ENCODE results near the gene SHC2.
"Not testable (repeated sequence)": the region's sequence is repeated elsewhere in the genome, so short reads cannot be mapped to it uniquely, and the experiment has no call there.

The SHC2 gene

DNA sequence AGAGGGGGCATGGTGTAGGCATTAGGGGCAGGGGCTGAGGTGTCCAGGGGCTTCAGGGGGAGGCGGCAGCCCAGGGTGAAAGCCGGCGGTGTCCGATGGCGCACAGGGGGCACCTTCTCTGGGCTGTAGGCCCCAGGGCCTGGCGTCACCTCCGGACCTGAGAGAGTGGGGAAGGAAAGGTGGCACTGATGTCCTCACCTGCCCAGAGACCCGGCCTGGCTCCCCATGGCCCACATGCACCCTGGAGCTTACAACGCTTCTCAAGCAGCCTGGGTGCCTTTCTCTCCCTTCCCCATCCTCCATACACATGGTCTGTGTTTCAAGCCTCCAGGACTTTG, 3.3 kb upstream of the SHC2 start:
- H3K36me3 Mint-ChIP-seq = no peaks in the 10 kb centered on the region
- ATAC-seq = no peak
- peaks cover 5% of the 10 kb centered on the region for H3K4me1 Mint-ChIP-seq
- no peak overlapping the region for H3K27ac Mint-ChIP-seq
- H3K4me3 Mint-ChIP-seq = no peak overlapping the region
- H3K9me3 Mint-ChIP-seq = peaks cover 3% of the 10 kb centered on the region
- no peak for DNase-seq (ENCODE audit: low spot score in 2 of 2)

DNA sequence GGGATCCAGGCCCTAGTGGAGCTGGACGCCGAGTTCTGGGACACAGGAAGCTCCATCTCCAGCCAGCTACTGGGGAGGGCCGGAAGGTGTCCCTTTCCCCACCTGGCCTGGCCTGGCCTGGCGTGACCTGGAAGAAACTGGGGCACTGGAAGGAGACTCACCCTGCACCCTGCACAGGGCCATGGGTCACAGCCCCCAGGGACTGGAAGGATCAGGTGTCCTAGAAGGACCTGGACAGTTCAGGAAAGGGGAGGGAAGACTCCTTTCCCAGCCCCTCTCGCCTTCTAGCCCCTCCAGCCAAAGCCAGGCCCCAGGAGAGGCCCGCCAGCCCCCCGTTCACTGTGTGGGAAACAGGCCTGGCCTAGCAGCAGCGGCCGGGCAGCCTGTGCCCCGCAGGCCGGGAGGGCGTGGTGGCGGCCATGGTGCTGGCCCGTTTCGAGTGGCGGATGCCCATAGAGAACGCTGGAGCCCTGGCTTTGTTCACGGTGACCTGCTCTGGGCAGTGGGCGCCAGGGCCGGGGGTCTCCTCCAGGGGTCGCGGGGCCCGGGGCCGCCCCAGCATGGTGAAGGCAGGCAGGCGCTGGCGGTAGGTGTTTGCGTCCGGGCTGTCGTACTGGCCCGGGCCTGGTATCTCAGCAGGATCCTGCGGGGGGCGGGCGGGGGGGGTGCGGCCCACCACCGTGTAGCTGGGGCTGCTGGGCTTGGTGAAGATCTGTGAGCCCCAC, 2.8 kb upstream of the SHC2 start:
- H3K27ac Mint-ChIP-seq = no peak overlapping the region

DNA sequence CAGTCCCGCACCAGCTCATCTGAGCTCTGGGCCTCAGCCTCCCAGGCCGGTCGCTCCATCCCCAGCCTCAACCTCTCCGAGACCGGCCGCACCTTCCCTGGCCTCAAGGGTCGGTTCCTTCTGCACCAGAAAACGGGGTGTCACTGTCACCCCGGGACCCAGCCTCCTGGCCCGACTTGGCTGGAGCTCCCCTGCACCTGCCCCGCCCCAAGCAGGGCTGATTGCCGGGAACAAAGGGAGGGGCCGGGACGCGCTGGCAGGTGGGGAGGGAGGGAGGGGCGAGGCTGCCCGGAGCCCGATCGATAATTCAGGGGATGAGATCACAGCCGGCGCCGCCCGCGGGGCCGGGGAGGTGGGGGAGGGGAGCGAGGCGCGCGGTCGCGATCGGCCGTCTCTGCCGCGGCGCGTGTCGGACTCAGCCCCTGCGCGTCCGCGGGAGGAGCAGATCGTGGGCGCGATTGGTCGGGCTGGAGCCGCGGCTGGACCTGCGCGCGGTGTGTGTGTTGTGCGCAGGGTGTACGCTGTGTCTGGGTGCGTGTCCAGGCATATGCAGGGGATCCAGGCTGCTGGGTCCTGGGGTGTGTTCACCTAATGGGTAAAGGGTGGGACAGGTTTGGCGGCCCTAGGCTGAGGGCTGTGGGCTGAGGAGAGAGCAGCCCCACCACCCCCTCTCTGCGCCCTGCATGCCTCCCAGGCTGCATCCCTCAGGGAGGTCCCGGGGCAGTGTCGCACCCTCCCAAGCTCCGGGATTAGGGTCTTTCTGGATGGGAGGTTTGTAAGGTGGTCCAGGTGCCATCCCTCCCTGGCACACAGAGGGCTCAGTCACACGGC, 1.1 kb upstream of the SHC2 start:
- Mint-ChIP-seq H3K4me3 (peak overlapping the region; percentile 58), H3K4me1 (peaks cover 5% of the 10 kb centered on the region), H3K9me3 (peaks cover 3% of the 10 kb centered on the region), H3K36me3 (no peaks in the 10 kb centered on the region), H3K27ac (no peak overlapping the region)
- no peak for DNase-seq (ENCODE audit: low spot score in 2 of 2)
- peak; percentile 36 for ATAC-seq

More for the DNA sequence above, 2.8 kb upstream of the SHC2 start:
- no peak overlapping the region for H3K4me3 Mint-ChIP-seq
- peaks cover 3% of the 10 kb centered on the region for H3K9me3 Mint-ChIP-seq
- DNase-seq (ENCODE audit: low spot score in 2 of 2) (no peak), ATAC-seq (no peak)
- H3K36me3 Mint-ChIP-seq = no peaks in the 10 kb centered on the region
- peaks cover 5% of the 10 kb centered on the region for H3K4me1 Mint-ChIP-seq

DNA sequence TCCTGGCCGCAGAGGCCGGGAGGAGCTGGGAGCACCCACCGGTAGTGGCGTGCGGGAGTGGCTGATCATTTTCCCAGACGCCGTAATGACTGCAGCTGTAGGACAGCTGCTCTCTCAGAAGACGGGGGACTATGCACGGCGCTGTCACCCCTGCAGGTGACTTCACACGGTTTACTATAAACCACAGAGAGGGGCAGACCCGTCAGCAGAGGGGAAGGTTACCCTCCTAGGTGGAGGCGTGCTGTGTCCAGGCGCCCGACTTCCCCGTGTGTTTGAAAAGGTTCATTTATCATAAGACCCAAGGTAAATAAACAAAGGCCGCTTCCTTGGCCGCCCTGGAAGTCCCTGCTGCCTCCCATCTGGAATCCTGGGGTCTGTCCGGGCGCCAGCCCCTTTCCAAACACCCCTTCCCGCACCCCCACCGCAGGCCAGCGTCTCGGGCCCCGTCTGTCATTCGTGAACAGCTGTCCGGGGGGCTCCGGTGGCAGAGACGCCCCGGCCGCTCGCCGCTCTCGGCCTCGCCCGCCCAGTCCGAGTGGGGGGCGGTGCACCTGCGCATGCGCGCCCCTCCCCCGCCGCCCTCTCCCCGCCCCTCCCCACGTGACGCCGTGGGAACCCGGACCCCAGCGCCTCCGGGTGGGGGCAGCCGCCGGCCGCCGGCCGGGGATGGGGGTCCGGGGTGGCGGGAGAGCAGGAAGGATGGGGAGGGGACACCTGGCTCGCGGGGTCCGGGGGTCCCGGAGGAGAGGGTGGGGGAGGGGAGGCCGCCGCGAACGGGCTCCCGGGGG, 915 bp downstream of the SHC2 start:
- Mint-ChIP-seq H3K4me3 (peak overlapping the region; percentile 41), H3K4me1 (peaks cover 5% of the 10 kb centered on the region), H3K27ac (no peak overlapping the region), H3K9me3 (peaks cover 3% of the 10 kb centered on the region), H3K36me3 (no peaks in the 10 kb centered on the region)
- DNase-seq (ENCODE audit: low spot score in 2 of 2) = no peak
- peak; percentile 58 for ATAC-seq

DNA sequence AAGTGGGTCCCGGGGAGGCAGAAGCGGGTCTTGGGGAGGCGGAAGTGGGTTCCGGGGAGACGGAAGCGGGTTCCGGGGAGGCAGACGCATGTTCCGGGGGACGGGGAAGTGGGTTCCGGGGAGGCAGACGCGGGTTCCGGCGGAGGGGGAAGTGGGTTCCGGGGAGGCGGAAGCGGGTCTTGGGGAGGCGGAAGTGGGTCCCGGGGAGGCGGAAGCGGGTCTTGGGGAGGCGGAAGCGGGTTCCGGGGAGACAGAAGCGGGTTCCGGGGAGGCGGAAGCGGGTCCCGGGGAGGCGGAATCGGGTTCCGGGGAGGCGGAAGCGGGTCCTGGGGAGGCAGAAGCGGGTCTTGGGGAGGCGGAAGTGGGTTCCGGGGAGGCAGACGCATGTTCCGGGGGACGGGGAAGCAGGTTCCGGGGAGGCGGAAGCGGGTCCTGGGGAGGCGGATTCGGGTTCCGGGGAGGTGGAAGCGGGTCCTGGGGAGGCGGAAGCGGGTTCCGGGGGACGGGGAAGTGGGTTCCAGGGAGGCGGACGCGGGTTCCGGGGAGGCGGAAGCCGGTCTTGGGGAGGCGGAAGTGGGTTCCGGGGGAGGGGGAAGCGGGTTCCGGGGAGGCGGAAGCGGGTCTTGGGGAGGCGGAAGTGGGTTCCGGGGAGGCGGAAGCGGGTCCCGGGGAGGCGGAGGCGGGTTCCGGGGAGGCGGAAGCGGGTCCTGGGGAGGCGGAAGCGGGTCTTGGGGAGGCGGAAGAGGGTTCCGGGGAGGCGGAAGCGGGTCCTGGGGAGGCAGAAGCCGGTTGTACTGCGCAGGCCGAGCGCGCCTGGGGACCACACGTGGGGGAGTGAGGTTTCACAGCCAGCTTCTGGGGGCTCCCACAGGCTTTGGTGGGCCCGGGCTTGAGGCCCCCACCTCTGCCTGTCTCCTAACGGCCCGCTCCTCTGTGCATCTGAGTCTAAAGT, 2.5 kb downstream of the SHC2 start:
- peaks cover 5% of the 10 kb centered on the region for H3K4me1 Mint-ChIP-seq
- no peak overlapping the region for H3K4me3 Mint-ChIP-seq
- no peaks in the 10 kb centered on the region for H3K9me3 Mint-ChIP-seq
- no peak for ATAC-seq
- DNase-seq (ENCODE audit: low spot score in 2 of 2) = no peak
- no peak overlapping the region for H3K27ac Mint-ChIP-seq
- H3K36me3 Mint-ChIP-seq = no peaks in the 10 kb centered on the region

DNA sequence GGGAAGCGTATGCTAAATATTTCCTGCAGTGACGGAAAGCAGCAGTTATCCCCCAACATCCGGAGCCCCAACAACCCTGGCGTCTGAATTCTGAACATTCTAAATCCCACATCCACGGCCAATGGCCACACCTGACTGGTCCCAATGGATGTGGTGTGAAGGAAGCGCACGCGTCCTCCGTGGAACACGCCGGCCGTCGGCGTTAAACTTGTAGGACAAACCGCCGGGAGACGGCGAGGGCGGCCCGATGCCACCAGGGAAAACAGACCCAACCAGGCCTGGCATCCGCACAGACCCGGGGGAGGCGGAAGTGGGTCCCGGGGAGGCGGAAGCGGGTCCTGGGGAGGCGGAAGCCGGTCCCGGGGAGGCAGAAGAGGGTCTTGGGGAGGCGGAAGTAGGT, 3.2 kb downstream of the SHC2 start:
- ATAC-seq (no peak), DNase-seq (ENCODE audit: low spot score in 2 of 2) (no peak)
- Mint-ChIP-seq H3K4me1 (peaks cover 5% of the 10 kb centered on the region), H3K27ac (no peak overlapping the region), H3K4me3 (no peak overlapping the region), H3K9me3 (no peaks in the 10 kb centered on the region), H3K36me3 (no peaks in the 10 kb centered on the region)

DNA sequence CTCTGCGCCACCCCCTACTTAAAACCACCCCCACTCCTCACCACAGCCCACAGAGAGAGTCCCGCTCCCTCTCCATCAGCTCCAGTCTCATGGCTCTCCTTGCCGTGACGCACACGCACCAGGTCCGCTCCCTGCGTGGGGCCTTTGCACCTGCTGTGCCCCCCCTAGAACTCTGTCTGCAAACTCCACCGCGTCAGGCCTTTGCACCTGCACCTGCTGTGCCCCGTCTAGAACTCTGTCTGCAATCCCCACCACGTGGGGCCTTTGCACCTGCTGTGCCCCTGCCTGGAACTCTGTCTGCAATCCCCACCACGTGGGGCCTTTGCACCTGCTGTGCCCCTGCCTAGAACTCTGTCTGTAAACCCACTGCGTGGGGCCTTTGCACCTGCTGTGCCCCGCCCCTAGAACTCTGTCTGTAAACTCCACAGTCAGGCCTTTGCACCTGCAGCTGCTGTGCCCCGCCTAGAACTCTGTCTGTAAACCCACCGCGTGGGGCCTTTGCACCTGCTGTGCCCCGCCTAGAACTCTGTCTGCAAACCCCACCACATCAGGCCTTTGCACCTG, 4.2 kb downstream of the SHC2 start:
- Mint-ChIP-seq H3K27ac (no peak overlapping the region), H3K4me1 (peaks cover 3% of the 10 kb centered on the region), H3K36me3 (no peaks in the 10 kb centered on the region), H3K9me3 (no peaks in the 10 kb centered on the region), H3K4me3 (no peak overlapping the region)
- DNase-seq (ENCODE audit: low spot score in 2 of 2) = no peak
- ATAC-seq = peak; percentile 5

DNA sequence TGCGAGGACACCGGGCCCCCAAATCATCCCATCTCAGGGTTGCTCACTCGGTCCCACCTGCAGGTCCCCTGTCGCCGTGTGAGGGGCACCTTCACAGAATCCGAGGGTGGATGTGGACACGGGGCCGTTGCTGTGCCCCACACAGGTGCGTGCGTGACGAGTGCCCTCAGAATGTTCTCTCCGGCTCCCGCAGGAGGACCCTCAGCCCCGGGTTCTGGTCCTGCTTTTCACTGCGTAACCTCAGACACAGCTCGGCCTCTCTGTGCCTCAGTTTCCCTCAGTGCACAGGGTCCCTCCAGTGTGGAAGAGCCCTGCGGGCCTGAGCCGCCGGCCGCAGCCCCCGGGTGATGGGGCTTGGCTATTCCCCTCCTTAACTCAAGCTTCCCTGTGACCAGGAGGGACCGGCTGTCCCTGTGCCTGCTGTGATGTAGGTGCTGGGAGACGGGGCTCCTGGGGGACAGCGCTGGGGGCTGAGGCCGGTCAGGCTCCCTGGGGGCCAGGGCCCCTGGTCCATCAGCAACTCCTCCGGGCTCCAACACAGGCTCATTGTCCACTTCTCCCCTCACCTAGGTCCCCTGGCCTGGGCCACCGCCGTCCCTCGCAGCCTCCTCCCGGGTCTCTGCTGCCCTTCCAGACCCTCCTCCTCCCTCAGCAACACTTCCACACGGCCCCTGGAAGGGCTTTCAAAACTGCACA, 4.8 kb downstream of the SHC2 start:
- H3K4me3 Mint-ChIP-seq = no peak overlapping the region
- no peaks in the 10 kb centered on the region for H3K36me3 Mint-ChIP-seq
- ATAC-seq (peak; percentile 8), DNase-seq (ENCODE audit: low spot score in 2 of 2) (no peak)
- no peaks in the 10 kb centered on the region for H3K4me1 Mint-ChIP-seq
- no peak overlapping the region for H3K27ac Mint-ChIP-seq
- H3K9me3 Mint-ChIP-seq = no peaks in the 10 kb centered on the region

DNA sequence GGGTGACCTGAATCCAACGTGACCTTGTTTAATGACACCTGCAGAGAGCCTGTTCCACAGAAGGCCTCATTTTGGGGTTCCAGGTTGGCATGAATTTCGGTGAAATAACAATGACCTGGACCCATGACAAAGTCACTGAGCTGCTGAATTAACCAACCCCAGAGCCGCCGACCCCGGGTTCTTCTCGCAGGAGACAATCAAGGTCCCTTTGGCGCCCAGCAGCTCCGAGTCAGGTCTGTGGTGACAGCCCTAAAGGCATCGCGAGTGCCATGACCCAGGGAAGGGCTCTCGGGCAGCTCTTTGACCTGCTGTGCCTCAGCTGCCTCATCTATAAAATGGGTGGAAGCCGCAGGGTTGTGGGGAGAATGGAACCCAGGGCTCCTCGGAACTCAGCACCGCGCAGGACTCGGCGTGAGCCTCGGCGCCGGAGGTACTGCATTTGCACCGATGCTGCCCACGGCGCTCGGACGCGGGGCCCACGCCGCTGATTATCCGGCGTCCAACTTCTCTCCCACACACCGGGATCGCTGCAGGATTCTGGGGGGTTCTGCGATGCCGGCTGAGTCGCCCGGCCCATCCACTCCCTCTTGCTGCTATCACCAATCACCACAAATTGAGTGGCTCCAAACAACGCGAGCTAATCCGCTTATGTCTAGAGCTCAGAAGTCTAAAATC, 5.7 kb downstream of the SHC2 start:
- H3K9me3 Mint-ChIP-seq = no peaks in the 10 kb centered on the region
- H3K36me3 Mint-ChIP-seq = no peaks in the 10 kb centered on the region
- no peak overlapping the region for H3K4me3 Mint-ChIP-seq
- DNase-seq (ENCODE audit: low spot score in 2 of 2) = no peak
- no peak overlapping the region for H3K27ac Mint-ChIP-seq
- H3K4me1 Mint-ChIP-seq = no peaks in the 10 kb centered on the region
- ATAC-seq = no peak

DNA sequence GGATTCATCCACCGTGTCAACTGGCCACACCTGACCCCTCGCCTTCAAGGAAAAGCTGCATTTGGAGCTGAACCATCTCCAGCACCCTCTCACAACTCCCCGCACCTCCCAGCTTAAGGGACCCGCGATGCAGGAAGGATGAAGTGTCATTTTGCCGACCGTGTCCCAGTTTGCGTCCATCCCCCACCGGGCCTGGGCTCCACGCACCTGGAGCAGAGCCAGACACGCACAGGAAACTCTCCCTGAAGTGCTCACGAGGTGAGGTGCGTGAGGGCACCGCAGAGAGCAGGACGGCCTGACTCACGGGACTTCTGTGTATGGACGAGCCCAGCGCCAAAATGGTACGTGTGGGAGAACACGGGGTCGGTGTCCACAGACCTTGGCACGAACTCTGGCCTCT, 7.2 kb downstream of the SHC2 start:
- no peaks in the 10 kb centered on the region for H3K4me1 Mint-ChIP-seq
- no peaks in the 10 kb centered on the region for H3K36me3 Mint-ChIP-seq
- ATAC-seq = no peak

DNA sequence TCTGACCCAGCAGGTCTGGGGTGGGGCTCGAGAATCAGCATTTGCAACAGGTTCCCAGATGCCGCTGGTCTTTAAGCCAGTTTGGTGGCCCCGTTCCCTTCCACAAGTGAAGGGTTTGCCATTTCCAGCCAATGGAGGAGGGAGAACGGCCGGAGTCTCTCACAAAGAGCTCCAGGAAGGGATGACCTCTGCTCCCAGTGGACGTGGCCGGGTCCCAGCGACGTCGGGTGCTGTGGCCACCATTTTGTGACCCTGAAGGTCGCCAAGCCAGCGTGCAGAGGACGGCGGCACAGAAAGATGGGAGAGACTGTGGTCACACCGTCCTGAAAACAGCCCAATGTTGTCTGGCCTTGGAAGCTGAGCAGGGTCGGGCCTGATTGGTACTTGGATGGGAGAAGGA, 8.0 kb downstream of the SHC2 start:
- DNase-seq (ENCODE audit: low spot score in 2 of 2) (no peak), ATAC-seq (no peak)
- Mint-ChIP-seq H3K27ac (no peak overlapping the region), H3K36me3 (no peaks in the 10 kb centered on the region), H3K4me1 (no peaks in the 10 kb centered on the region), H3K9me3 (no peaks in the 10 kb centered on the region), H3K4me3 (no peak overlapping the region)

More for the DNA sequence above, 7.2 kb downstream of the SHC2 start:
- no peak overlapping the region for H3K27ac Mint-ChIP-seq
- DNase-seq (ENCODE audit: low spot score in 2 of 2) = no peak
- no peak overlapping the region for H3K4me3 Mint-ChIP-seq
- no peaks in the 10 kb centered on the region for H3K9me3 Mint-ChIP-seq

DNA sequence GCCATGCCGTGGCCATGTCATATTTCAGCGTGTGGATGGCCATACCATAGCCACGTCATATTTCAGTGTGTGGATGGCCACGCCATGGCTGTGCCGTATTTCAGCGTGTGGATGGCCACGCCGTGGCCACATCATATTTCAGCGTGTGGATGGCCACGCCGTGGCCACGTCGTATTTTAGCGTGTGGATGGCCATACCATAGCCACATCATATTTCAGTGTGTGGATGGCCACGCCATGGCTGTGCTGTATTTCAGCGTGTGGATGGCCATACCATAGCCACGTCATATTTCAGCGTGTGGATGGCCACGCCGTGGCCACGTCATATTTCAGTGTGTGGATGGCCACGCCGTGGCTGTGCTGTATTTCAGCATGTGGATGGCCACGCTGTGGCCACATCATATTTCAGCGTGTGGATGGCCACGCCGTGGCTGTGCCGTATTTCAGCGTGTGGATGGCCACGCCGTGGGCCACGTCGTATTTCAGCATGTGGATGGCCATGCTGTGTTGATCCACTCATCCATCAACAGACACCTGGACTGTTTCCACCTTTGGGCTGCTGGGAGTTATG, 9.8 kb downstream of the SHC2 start:
- H3K4me1 Mint-ChIP-seq; H3K4me3 Mint-ChIP-seq; ATAC-seq; H3K36me3 Mint-ChIP-seq; H3K9me3 Mint-ChIP-seq; DNase-seq (ENCODE audit: low spot score in 2 of 2); H3K27ac Mint-ChIP-seq: not testable (repeated sequence)

DNA sequence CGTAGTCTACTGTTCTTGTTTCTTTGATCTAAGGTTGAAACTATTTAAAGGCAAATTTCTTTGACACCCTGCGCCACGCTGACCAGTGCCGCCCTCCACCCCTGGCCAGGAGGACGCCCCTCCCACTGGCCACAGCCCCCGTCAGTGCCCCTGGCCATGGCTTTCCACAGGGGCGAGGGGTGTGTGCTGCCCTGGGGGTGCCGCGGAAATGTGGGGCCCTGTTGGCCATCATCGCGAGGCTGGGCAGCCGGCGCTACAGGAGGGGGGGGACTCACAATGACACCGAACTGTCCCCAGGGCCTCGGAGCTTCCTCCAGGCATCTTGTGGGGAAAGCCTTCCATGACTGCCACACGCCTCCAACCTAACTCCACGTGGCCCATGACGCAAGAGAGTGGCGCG, 10.9 kb downstream of the SHC2 start:
- no peaks in the 10 kb centered on the region for H3K9me3 Mint-ChIP-seq
- ATAC-seq (no peak), DNase-seq (ENCODE audit: low spot score in 2 of 2) (no peak)
- no peaks in the 10 kb centered on the region for H3K36me3 Mint-ChIP-seq
- no peak overlapping the region for H3K4me3 Mint-ChIP-seq
- H3K4me1 Mint-ChIP-seq = no peaks in the 10 kb centered on the region
- H3K27ac Mint-ChIP-seq = no peak overlapping the region
